Smooth muscle cell (in vitro differentiated cells): ENCODE results near the gene RAX. TPM values are rescaled to one million over a fixed set of nuclear protein-coding genes. Genes with fewer than 3 reads are reported as not detected.
A peak's percentile ranks its signal among the peaks of the same experiment; 100 is the strongest.

Experiments used
- DNase-seq: peaks from one replicate; lab custom pipeline; 2025; ENCODE audit not compliant: unreplicated experiment; lab: John Stamatoyannopoulos, UW
- H2AFZ ChIP-seq: fragments of 200-600 bp; sonication (generic); 2 replicates; pipeline ENCODE4 v1.6.0; 2016; ENCODE audit warnings: antibody characterized with exemption, low read depth, mild to moderate bottlenecking
- H3F3A ChIP-seq: fragments of 200-600 bp; sonication (generic); 2 replicates; pipeline ENCODE4 v1.6.0; 2017; ENCODE audit warnings: antibody characterized with exemption, low read depth
- H3K27ac ChIP-seq: fragments of 200-600 bp; sonication (generic); 2 replicates; pipeline ENCODE4 v1.5.1; 2016; ENCODE audit warnings: low read depth, mild to moderate bottlenecking
- H3K27me3 ChIP-seq: fragments of 200-600 bp; sonication (generic); 2 replicates; pipeline ENCODE4 v1.6.1; 2016; ENCODE audit warnings: low read depth, mild to moderate bottlenecking
- H3K36me3 ChIP-seq: fragments of 200-600 bp; sonication (generic); 2 replicates; pipeline ENCODE4 v1.5.1; 2016; ENCODE audit warnings: low read depth
- H3K4me1 ChIP-seq: fragments of 200-600 bp; sonication (generic); 2 replicates; pipeline ENCODE4 v1.5.1; 2016; ENCODE audit warnings: low read depth
- H3K4me2 ChIP-seq: fragments of 200-600 bp; sonication (generic); 2 replicates; pipeline ENCODE4 v1.6.0; 2016; ENCODE audit warnings: mild to moderate bottlenecking
- H3K4me3 ChIP-seq: fragments of 200-600 bp; sonication (generic); 2 replicates; pipeline ENCODE4 v1.5.1; 2016; ENCODE audit warnings: mild to moderate bottlenecking
- H3K79me2 ChIP-seq: fragments of 200-600 bp; sonication (generic); 2 replicates; pipeline ENCODE4 v1.6.0; 2016; ENCODE audit warnings: low read depth, mild to moderate bottlenecking
- H3K9ac ChIP-seq: fragments of 200-600 bp; sonication (generic); 2 replicates; pipeline ENCODE4 v1.6.0; 2016; ENCODE audit warnings: low read depth
- H3K9me3 ChIP-seq: fragments of 200-600 bp; sonication (generic); replicated peaks from 2 replicates; pipeline ENCODE4 v1.5.1; 2016; ENCODE audit warnings: low read depth
- H4K20me1 ChIP-seq: fragments of 200-600 bp; sonication (generic); 2 replicates; pipeline ENCODE4 v1.6.0; 2016; ENCODE audit warnings: low read depth
- CTCF ChIP-seq: fragments of 200-600 bp; sonication (generic); IDR thresholded peaks from 2 replicates; pipeline ENCODE4 v1.5.1; 2017; ENCODE audit warnings: borderline replicate concordance, mild to moderate bottlenecking, antibody characterized with exemption; ENCODE audit not compliant: insufficient read depth, poor library complexity, severe bottlenecking
- WGBS: methylation state at CpG from one replicate; pipeline ENCODE4 v1.1.7; 2016; ENCODE audit warnings: low lambda C conversion rate; 5-methylcytosine and 5-hydroxymethylcytosine counted together
- polyA plus RNA-seq: library from polyadenylated mRNA; unstranded; fragments of >200 nt; fragmentation: Nextera tagmentation; extraction: Ambion mirVana; gene quantifications from 2 replicates; pipeline ENCODE4 v1.2.1, GENCODE V29; 2016
- total RNA-seq: library from RNA; depleted of rRNA; stranded (reverse); fragments of >200 nt; gene quantifications from 2 replicates; pipeline ENCODE4 v1.2.3, GENCODE V29; 2014

The RAX gene
- total and polyA plus RNA-seq, 2 experiments from 2014 or later = not detected

DNA sequence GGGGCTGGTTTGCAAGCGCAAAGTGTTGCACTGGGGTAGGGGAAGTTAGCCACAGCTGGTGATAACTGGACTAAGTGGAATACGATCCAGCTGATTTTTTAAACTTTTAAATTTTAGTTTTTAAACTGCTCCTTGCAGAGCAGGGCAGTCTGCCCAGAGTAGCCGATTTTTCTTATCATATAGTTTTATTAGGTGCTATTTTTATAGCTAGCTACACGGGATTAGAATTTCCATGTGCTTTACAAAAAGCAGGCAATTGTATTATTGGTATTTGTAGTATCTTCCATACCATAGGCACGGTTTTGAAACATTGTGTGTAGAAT lies 35.6 kb upstream of the RAX start:
- Histone ChIP-seq H4K20me1 (no peaks in the 10 kb centered on the region), H2AFZ (no peak overlapping the region), H3K36me3 (no peaks in the 10 kb centered on the region), H3K9ac (no peak overlapping the region), H3K9me3 (no peaks in the 10 kb centered on the region), H3F3A (no peaks in the 10 kb centered on the region), H3K79me2 (no peaks in the 10 kb centered on the region), H3K4me1 (peaks cover 5% of the 10 kb centered on the region), H3K27ac (no peak overlapping the region), H3K27me3 (peaks cover 72% of the 10 kb centered on the region), H3K4me3 (peak overlapping the region; percentile 43), H3K4me2 (peak overlapping the region; percentile 88)
- 22% methylated on average over 5 of the region's 5 CpGs for WGBS
- no peak for TF ChIP-seq CTCF
- no peak for DNase-seq

DNA sequence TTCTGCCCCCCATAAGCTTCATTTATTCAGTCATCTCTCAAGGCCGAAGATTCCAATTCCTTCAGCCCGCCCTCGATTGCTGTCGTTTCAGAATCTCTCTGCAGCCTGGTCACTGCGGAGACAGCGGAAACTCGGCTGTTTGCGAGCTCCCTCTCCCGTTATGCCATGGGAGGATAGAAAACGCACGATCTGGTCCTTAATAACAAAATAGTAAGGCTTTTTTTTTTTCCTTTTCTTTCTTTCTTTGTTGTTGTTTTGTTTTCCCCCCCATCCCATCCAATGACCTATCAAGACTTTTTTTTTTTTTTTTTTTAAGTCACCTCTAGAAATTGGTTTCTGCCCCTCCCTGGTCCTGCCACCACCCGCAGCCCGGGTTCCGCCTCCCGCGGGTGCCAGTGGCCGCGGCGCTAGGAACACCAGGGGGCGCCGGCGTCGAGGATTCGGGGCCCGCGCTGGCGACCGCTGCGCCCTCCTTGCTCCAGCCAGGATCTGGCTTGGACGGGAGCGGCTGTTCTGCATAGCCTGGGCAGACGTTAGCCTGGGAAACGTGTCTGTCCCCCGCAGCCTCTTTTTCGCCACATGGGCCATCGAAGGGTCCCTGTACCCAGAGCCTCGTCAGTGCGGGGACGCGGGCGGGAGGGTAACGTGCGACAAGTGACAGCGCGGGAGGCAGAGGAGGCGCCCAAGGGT lies 35.1 kb upstream of the RAX start:
- Histone ChIP-seq H3K4me3 (peak overlapping the region; percentile 43), H2AFZ (no peak overlapping the region), H3K27me3 (peaks cover 77% of the 10 kb centered on the region), H4K20me1 (no peaks in the 10 kb centered on the region), H3K36me3 (no peaks in the 10 kb centered on the region), H3K4me1 (peaks cover 5% of the 10 kb centered on the region), H3F3A (no peaks in the 10 kb centered on the region), H3K9ac (no peak overlapping the region), H3K79me2 (no peaks in the 10 kb centered on the region), H3K4me2 (peak overlapping the region; percentile 88), H3K27ac (no peak overlapping the region), H3K9me3 (no peaks in the 10 kb centered on the region)
- DNase-seq = peak; percentile 29
- 5% methylated on average over 43 of the region's 46 CpGs for WGBS
- TF ChIP-seq CTCF = peak; percentile 93

- H3F3A ChIP-seq = no peaks in the 10 kb centered on the region
- H3K36me3 ChIP-seq = no peaks in the 10 kb centered on the region
- WGBS = 81% methylated on average over 6 of the region's 6 CpGs
- no peak overlapping the region for H3K4me2 ChIP-seq
- no peak overlapping the region for H3K4me3 ChIP-seq
- no peaks in the 10 kb centered on the region for H3K79me2 ChIP-seq
- H4K20me1 ChIP-seq = no peaks in the 10 kb centered on the region
- no peak for TF ChIP-seq CTCF
- H3K9me3 ChIP-seq = no peaks in the 10 kb centered on the region
- no peak overlapping the region for H2AFZ ChIP-seq
- no peak overlapping the region for H3K9ac ChIP-seq
- no peak overlapping the region for H3K27ac ChIP-seq
- peaks cover 5% of the 10 kb centered on the region for H3K4me1 ChIP-seq
- no peak for DNase-seq
- H3K27me3 ChIP-seq = peaks cover 85% of the 10 kb centered on the region
These were observed 33.4 kb upstream of the RAX start for GRCh38 chr18:59306640-59307039.

DNA sequence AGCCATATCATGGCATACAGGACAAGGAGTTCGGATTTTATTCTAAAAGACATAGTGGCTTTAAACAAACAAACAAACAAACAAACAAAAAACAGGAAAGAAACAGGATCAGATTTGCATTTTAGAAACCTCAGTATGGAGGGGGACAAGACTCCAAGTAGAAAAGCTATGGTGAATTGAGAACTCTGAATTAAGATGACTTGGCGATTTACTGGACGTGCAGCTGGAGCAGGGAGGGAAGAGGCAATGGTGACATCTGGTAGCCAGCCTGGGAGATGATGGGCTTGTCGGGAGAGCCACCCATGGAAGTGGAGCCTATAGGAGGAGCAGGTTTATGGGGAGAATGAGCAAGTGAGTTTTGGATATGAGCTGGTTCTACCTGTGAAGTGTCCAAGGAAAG lies 32.0 kb upstream of the RAX start:
- H4K20me1 ChIP-seq = no peaks in the 10 kb centered on the region
- H3K9me3 ChIP-seq = no peaks in the 10 kb centered on the region
- no peak for TF ChIP-seq CTCF
- peaks cover 5% of the 10 kb centered on the region for H3K4me1 ChIP-seq
- H2AFZ ChIP-seq = no peak overlapping the region
- H3K36me3 ChIP-seq = no peaks in the 10 kb centered on the region
- H3F3A ChIP-seq = no peaks in the 10 kb centered on the region
- H3K4me3 ChIP-seq = no peak overlapping the region
- no peak overlapping the region for H3K9ac ChIP-seq
- H3K27me3 ChIP-seq = peaks cover 72% of the 10 kb centered on the region
- no peaks in the 10 kb centered on the region for H3K79me2 ChIP-seq
- WGBS = 87% methylated on average over 4 of the region's 4 CpGs
- no peak overlapping the region for H3K4me2 ChIP-seq
- no peak overlapping the region for H3K27ac ChIP-seq
- no peak for DNase-seq
